Endometrium (tissue), 2 donors: ENCODE measurements around the gene P3H4.

Source experiments
- FAIRE-seq: peaks from 2 replicates; lab custom pipeline; 2012; peaks lifted over from hg19 to GRCh38; lab: Jason Lieb, UNC
- donor health status: control.
- donor health status: control.

Gene P3H4

DNA sequence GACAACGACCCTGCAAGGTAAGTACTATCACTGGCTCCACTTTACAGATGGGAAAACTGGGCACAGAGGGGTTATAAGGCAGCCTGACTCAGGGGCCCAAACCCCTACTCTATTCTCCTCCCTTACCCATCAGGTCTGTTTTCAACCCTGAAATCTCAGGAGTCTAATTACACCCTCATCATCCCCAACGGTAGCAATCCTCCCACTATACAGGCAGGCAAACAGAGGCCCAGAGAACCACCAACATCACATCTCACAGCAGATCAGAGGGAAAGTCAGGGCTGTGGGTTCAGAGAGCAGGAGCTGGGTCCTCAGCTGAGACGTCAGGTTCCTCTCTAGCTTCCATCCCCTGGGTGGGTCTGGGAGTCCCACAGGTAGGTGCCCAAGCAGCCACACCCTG lies 41.8 kb downstream of the P3H4 start:
- no peak for FAIRE-seq

GRCh38 chr17:41769346-41769862 lies 42.3 kb downstream of the P3H4 start:
- FAIRE-seq: no peak

- FAIRE-seq: no peak
Measured at GRCh38 chr17:41768682-41769288, 43.0 kb downstream of the P3H4 start.

DNA sequence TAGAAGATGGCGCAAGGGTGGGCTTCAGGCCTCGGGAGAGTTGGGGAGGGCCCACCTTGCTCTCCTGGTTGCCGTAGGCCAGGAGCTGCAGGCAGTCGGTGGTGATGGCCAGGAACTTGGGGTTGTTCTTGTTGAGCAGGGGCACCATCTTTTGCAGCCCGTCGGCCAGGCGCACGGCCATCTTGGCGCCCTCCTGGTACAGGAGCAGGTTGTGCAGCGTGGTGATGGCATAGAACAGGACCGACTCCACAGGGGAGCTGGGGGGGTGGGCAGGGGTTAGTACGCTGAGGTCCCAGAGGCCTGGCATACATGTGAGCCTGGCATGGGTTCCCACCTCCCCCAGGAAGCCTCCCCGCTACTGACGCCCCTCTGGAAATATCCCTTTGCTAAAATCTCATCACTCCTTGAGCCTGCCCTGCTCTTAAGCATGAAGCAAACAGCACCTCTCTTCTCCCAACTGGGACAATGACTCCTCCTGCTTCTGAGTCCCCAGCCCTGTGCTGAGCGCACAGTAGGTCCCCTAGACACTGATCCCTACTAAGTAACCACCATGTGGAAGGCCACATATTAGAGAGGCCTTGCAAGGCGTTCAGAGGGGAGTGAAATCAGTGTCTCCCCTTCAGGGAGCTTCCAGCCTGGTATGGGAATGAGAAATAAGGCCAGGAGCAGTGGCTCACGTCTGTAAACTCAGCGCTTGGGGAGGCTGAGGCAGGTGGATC lies 44.3 kb downstream of the P3H4 start:
- FAIRE-seq: no peak

DNA sequence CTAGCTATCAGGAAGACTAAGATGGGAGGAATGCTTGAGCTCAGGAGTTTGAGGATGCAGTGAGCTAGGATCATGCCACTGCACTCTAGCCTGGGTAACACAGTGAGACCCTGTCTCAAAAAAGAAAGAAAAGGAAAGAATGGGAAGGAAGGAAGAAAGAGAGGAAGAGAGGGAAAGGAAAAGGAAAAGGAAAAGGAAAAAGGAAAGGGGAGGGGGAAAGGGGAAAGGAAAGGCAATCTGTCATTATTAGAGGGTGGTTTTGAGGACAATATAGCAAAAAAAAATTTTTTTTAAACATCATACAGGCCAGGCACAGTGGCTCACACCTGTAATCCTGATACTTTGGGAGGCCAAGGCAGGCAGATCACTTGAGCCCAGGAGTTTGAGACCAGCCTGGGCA lies 45.6 kb downstream of the P3H4 start:
- FAIRE-seq: no peak

DNA sequence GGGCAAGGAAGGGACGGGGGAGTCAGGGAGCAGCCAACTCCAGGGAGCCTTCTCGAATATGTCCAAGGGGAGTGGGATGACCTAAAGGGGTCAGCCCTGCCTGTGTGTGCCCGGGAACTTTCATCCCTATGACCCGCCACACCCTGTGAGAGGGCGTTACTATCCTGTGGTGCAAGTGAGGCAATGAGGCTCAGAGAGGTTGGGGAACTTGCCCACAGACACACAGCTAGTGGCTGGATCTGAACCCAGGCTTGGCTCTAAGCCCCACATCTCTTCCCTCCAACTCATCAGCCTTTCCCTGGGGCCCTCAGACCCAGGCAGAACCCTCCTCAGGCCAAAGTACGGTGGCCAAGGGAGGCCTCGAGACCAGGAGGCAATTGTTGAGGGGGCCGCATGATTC lies 48.4 kb downstream of the P3H4 start:
- FAIRE-seq: no peak

- no peak for FAIRE-seq
Measured at GRCh38 chr17:41762841-41763240, 48.9 kb downstream of the P3H4 start.

GRCh38 chr17:41762391-41762790 lies 49.4 kb downstream of the P3H4 start:
- no peak for FAIRE-seq

GRCh38 chr17:41760878-41761277 lies 50.9 kb downstream of the P3H4 start:
- no peak for FAIRE-seq

DNA sequence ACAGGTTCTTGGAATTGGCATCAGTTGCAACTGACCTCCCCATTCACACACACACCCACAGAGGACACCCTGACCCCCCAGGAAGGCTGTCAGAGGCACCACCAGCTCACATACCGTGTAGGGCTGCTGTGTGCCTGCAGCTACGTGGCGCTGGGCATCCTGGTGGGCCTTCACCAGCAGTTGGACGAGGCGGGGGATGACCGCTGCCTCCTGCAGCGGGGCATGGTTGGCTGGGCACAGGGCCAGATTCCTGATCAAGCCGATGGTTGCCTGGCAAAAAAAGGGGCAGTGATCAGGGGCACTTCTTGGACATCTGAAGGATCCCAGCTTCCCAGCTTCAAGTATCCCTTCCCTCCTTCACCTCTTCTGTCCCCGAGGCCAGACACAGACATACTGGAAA lies 53.1 kb downstream of the P3H4 start:
- no peak for FAIRE-seq

GRCh38 chr17:41754066-41754465 lies 57.7 kb downstream of the P3H4 start:
- no peak for FAIRE-seq
